Right lobe of liver (tissue), 6 donors: ENCODE measurements around the gene DMWD. TPM values are rescaled to one million over a fixed set of nuclear protein-coding genes. Genes with fewer than 3 reads are reported as not detected.

ENCODE experiments used
- ATAC-seq, 4 donors: fragments of 200-7000 bp; cut with Tn5 transposase; one replicate each; pipeline ENCODE4 v1.9.1; 2020; ENCODE audit warnings: mild to moderate bottlenecking in 4 of 4, moderate library complexity in 4 of 4
- DNase-seq, 3 donors: peaks; one replicate each; pipeline ENCODE4 v3.0.0-alpha.2; 2020
- H3K27ac ChIP-seq, 3 donors: fragments of 200-600 bp; one replicate each; pipeline ENCODE4 v1.8.0; 2022
- H3K27me3 ChIP-seq, 2 donors: fragments of 200-600 bp; one replicate each; pipeline ENCODE4 v1.8.0; 2022
- H3K36me3 ChIP-seq, 4 donors: fragments of 200-600 bp; sonication (generic) in 1 of 4; one replicate each; pipeline versions ENCODE4 v1.5.1 to v1.8.0; 2017 to 2022; ENCODE audit warnings: control low read depth in 1 of 4
- H3K4me1 ChIP-seq, 4 donors: fragments of 200-600 bp; sonication (generic) in 1 of 4; one replicate each; pipeline versions ENCODE4 v1.5.1 to v1.8.0; 2017 to 2022; ENCODE audit warnings: control low read depth in 1 of 4
- H3K4me3 ChIP-seq, 3 donors: fragments of 200-600 bp; one replicate each; pipeline ENCODE4 v1.8.0; 2022
- H3K9me3 ChIP-seq, 4 donors: fragments of 200-600 bp; sonication (generic) in 1 of 4; one replicate each; pipeline versions ENCODE4 v1.5.1 to v1.8.0; 2017 to 2022; ENCODE audit warnings: control low read depth in 1 of 4
- CTCF ChIP-seq, 4 donors: fragments of 200-600 bp in 3 of 4; fragments of 450-650 bp in 1 of 4; IDR thresholded peaks; one replicate each; pipeline versions ENCODE4 v1.5.1 to v1.8.0; 2016 to 2022; ENCODE audit warnings: antibody characterized with exemption in 4 of 4, mild to moderate bottlenecking in 2 of 4
- POLR2A ChIP-seq: fragments of 450-650 bp; IDR thresholded peaks from one replicate; pipeline ENCODE4 v1.6.1; 2017; ENCODE audit warnings: antibody characterized with exemption, mild to moderate bottlenecking
- WGBS: methylation state at CpG from one replicate; pipeline ENCODE4 v1.1.6; 2018; ENCODE audit warnings: low coverage, low lambda C conversion rate; ENCODE audit not compliant: insufficient coverage; ENCODE audit errors: missing lambda C conversion rate; 5-methylcytosine and 5-hydroxymethylcytosine counted together
- intact Hi-C, 2 donors: fragments of 100-400 bp; cut with DNase I; formaldehyde crosslinking; loops; one replicate each; pipeline versions ENCODE4 v1.11.2 to v1.14.1; 2022
- total RNA-seq, 6 experiments: library from RNA; depleted of rRNA in 2 of 6; stranded (reverse); fragments of >200 nt in 2 of 6; fragmentation: NEBNext Ultra II Directional in 3 of 6; extraction: Animal tissue kit (Norgen Biotek cat#: 25700) in 3 of 6; gene quantifications; one replicate each; pipeline versions ENCODE4 v1.1.0 to v1.2.4, GENCODE V29; 2016 to 2023
- donor health status: DM: no; HTN: yes; CAD: no.
- donor health status: DM: no; HTN: no; CAD: no.
- donor health status: DM: no; HTN: no; CAD: no.
- donor health status: DM: no; HTN: yes; CAD: no.
- donor health status: DM: no; HTN: yes; CAD: no.

The DMWD gene
- total RNA-seq, 6 experiments from 2014 or later = 8.3 to 14.3 (median 11.9) TPM

- no peaks in the 10 kb centered on the region for H3K4me1 ChIP-seq
- H3K36me3 ChIP-seq = no peaks in the 10 kb centered on the region
- H3K27ac ChIP-seq = no peak overlapping the region
- intact Hi-C loops = loop anchor here (10.0 kb wide), 2 partner anchors 75 to 85 kb away; partner anchors contain the start of gene IRF2BP1 (in 1 of the 2)
- no peaks in the 10 kb centered on the region for H3K9me3 ChIP-seq
- no peak for TF ChIP-seq CTCF (IDR thresholded peaks at IDR 0.05)
- no peak for TF ChIP-seq POLR2A
- DNase-seq (no peak), ATAC-seq (no peak)
- H3K27me3 ChIP-seq = no peaks in the 10 kb centered on the region
- WGBS = 51% methylated on average over 6 of the region's 7 CpGs
- no peak overlapping the region for H3K4me3 ChIP-seq
These were observed 17.1 kb upstream of the DMWD start for GRCh38 chr19:45809643-45810159.

GRCh38 chr19:45805719-45806118 lies 13.1 kb upstream of the DMWD start:
- no peaks in the 10 kb centered on the region for H3K27me3 ChIP-seq
- ATAC-seq (no peak), DNase-seq (no peak)
- TF ChIP-seq POLR2A = no peak
- TF ChIP-seq CTCF (IDR thresholded peaks at IDR 0.05) = no peak
- no peaks in the 10 kb centered on the region for H3K9me3 ChIP-seq
- intact Hi-C loops = no loop called here
- H3K4me3 ChIP-seq = no peak overlapping the region
- no peaks in the 10 kb centered on the region for H3K4me1 ChIP-seq
- no peaks in the 10 kb centered on the region for H3K36me3 ChIP-seq
- no peak overlapping the region for H3K27ac ChIP-seq

GRCh38 chr19:45804959-45805230 lies 12.2 kb upstream of the DMWD start:
- WGBS = 97% methylated on average over 5 of the region's 8 CpGs
- DNase-seq (no peak), ATAC-seq (no peak)
- intact Hi-C loops = no loop called here
- Histone ChIP-seq H3K4me1 (no peaks in the 10 kb centered on the region), H3K9me3 (no peaks in the 10 kb centered on the region), H3K36me3 (no peaks in the 10 kb centered on the region), H3K27me3 (no peaks in the 10 kb centered on the region), H3K4me3 (no peak overlapping the region), H3K27ac (no peak overlapping the region)
- TF ChIP-seq CTCF (IDR thresholded peaks at IDR 0.05) (no peak), POLR2A (no peak)

GRCh38 chr19:45804140-45804958 lies 11.7 kb upstream of the DMWD start:
- peak in 1 of 4 donors; percentile 11 for ATAC-seq
- TF ChIP-seq CTCF (IDR thresholded peaks at IDR 0.05) = no peak
- TF ChIP-seq POLR2A = no peak
- Histone ChIP-seq H3K27me3 (no peaks in the 10 kb centered on the region), H3K36me3 (no peaks in the 10 kb centered on the region), H3K27ac (no peak overlapping the region), H3K4me1 (peaks cover 0 to under 1% (median 0%) of the 10 kb centered on the region in 4 donors), H3K9me3 (no peaks in the 10 kb centered on the region), H3K4me3 (no peak overlapping the region)
- no peak for DNase-seq
- intact Hi-C loops = no loop called here
- 97% methylated on average over 5 of the region's 57 CpGs for WGBS
